ENCODE results near the gene XIRP2. TPM values are rescaled to one million over a fixed set of nuclear protein-coding genes. Genes with fewer than 3 reads are reported as not detected.

Gene XIRP2
- total RNA-seq, 2 experiments from 2014 or later, result not detected

DNA sequence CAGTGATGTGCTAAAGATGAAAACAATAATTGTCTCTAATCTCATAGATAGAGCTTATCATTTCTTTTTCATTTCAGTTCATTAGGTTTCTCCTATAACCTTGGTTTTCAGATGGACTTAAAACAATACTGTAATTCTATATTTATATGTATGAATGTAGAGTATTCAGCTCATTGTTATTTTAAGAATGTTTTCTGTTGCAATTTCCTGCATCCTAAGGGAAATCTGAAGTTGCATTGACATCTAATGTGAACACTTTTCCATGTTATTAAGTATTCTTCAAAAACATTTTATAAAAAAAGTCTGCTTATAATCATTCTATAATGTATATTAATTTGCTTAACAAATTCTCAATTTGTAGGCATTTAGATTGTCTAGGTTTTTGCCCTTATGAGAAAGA is 288.9 kb downstream of the XIRP2 start:
- Histone ChIP-seq H3K36me3 (ENCODE audit: insufficient read depth, low read length) (no peaks in the 10 kb centered on the region), H3K9me3 (ENCODE audit: control insufficient read depth in 1 of 2, insufficient read depth in 1 of 2, low read length in 2 of 2) (no peaks in the 10 kb centered on the region), H3K4me1 (ENCODE audit: insufficient read depth, low read length) (no peaks in the 10 kb centered on the region), H3K27ac (ENCODE audit: low read depth in 1 of 2, low read length in 2 of 2) (no peak overlapping the region), H3K4me3 (ENCODE audit: low read length) (no peak overlapping the region), H3K27me3 (ENCODE audit: control insufficient read depth in 1 of 2, insufficient read depth in 2 of 2, low read length in 2 of 2) (no peaks in the 10 kb centered on the region)
- CTCF ChIA-PET, result no interaction called here
- DNase-seq, result no peak
- TF ChIP-seq, protein P1, sequence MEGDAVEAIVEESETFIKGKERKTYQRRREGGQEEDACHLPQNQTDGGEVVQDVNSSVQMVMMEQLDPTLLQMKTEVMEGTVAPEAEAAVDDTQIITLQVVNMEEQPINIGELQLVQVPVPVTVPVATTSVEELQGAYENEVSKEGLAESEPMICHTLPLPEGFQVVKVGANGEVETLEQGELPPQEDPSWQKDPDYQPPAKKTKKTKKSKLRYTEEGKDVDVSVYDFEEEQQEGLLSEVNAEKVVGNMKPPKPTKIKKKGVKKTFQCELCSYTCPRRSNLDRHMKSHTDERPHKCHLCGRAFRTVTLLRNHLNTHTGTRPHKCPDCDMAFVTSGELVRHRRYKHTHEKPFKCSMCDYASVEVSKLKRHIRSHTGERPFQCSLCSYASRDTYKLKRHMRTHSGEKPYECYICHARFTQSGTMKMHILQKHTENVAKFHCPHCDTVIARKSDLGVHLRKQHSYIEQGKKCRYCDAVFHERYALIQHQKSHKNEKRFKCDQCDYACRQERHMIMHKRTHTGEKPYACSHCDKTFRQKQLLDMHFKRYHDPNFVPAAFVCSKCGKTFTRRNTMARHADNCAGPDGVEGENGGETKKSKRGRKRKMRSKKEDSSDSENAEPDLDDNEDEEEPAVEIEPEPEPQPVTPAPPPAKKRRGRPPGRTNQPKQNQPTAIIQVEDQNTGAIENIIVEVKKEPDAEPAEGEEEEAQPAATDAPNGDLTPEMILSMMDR (IDR thresholded peaks at IDR 0.05), result no peak
- Mint-ChIP-seq H3K27me3 (no peaks in the 10 kb centered on the region), H3K4me1 (ENCODE audit: low read depth) (no peaks in the 10 kb centered on the region), H3K9me3 (peaks cover 4% of the 10 kb centered on the region), H3K4me3 (no peak overlapping the region), H3K27ac (no peak overlapping the region), H3K36me3 (ENCODE audit: low read depth) (no peaks in the 10 kb centered on the region)
- ATAC-seq (ENCODE audit: poor library complexity), result no peak
- intact Hi-C loops (cut with DNase I, micrococcal nuclease), result no loop called here
- POLR2A ChIA-PET, result no interaction called here

DNA sequence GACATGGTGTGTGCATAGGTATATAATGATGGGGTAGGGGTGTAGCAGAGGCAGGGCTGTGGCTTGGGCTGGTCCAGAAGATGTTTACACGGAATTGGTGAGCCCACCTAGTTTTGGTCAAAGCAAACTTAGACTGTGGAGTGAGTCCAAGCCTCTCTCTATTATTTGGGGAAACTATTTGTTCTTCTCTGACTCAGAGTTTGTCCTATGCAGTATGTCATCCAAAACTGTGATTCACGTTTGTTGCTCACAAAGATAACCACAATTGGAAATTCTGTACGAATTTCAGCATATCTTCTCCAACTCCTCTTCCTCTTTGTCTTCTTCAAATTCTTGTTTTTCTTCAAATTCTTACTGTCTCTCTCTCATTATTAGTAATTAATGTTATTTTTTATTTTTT is 292.9 kb downstream of the XIRP2 start:
- no peak overlapping the region for H3K27ac ChIP-seq (ENCODE audit: low read depth in 1 of 2, low read length in 2 of 2)
- TF ChIP-seq, protein P1 (IDR thresholded peaks at IDR 0.05), result no peak
- H3K36me3 Mint-ChIP-seq (ENCODE audit: low read depth), result no peaks in the 10 kb centered on the region
- H3K36me3 ChIP-seq (ENCODE audit: insufficient read depth, low read length), result no peaks in the 10 kb centered on the region
- H3K27me3 ChIP-seq (ENCODE audit: control insufficient read depth in 1 of 2, insufficient read depth in 2 of 2, low read length in 2 of 2), result no peaks in the 10 kb centered on the region
- H3K4me1 Mint-ChIP-seq (ENCODE audit: low read depth), result no peaks in the 10 kb centered on the region
- no peaks in the 10 kb centered on the region for H3K27me3 Mint-ChIP-seq
- DNase-seq, result no peak
- intact Hi-C loops (cut with DNase I, micrococcal nuclease), result no loop called here
- CTCF ChIA-PET, result no interaction called here
- POLR2A ChIA-PET, result no interaction called here
- H3K4me1 ChIP-seq (ENCODE audit: insufficient read depth, low read length), result no peaks in the 10 kb centered on the region
- no peak overlapping the region for H3K4me3 Mint-ChIP-seq
- H3K9me3 ChIP-seq (ENCODE audit: control insufficient read depth in 1 of 2, insufficient read depth in 1 of 2, low read length in 2 of 2), result no peaks in the 10 kb centered on the region
- no peak for ATAC-seq (ENCODE audit: poor library complexity)
- H3K4me3 ChIP-seq (ENCODE audit: low read length), result no peak overlapping the region
- H3K9me3 Mint-ChIP-seq, result no peaks in the 10 kb centered on the region
- no peak overlapping the region for H3K27ac Mint-ChIP-seq

DNA sequence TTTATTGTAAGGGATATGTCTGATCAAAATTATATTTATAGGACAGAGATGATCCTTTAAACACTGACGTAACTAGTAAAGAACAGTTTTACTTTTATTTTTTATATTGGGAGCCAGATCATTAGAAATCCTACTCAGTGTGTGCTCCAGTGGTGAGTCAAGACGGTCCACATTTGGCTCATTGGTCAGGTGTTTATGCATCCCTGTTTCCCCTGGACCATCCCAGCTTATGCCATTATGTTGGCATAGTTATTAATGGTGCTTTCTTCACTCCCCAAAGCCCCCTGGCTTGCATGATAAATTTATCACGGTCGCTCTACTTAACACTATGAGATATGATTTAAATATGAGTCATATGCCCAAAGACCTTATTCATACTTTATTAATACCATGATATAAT is 293.4 kb downstream of the XIRP2 start:
- POLR2A ChIA-PET, result no interaction called here
- Mint-ChIP-seq H3K36me3 (ENCODE audit: low read depth) (no peaks in the 10 kb centered on the region), H3K9me3 (no peaks in the 10 kb centered on the region), H3K27ac (no peak overlapping the region), H3K4me3 (no peak overlapping the region), H3K4me1 (ENCODE audit: low read depth) (no peaks in the 10 kb centered on the region), H3K27me3 (no peaks in the 10 kb centered on the region)
- Histone ChIP-seq H3K36me3 (ENCODE audit: insufficient read depth, low read length) (no peaks in the 10 kb centered on the region), H3K27me3 (ENCODE audit: control insufficient read depth in 1 of 2, insufficient read depth in 2 of 2, low read length in 2 of 2) (no peaks in the 10 kb centered on the region), H3K9me3 (ENCODE audit: control insufficient read depth in 1 of 2, insufficient read depth in 1 of 2, low read length in 2 of 2) (no peaks in the 10 kb centered on the region), H3K27ac (ENCODE audit: low read depth in 1 of 2, low read length in 2 of 2) (no peak overlapping the region), H3K4me1 (ENCODE audit: insufficient read depth, low read length) (no peaks in the 10 kb centered on the region), H3K4me3 (ENCODE audit: low read length) (no peak overlapping the region)
- CTCF ChIA-PET, result no interaction called here
- DNase-seq, result no peak
- TF ChIP-seq, protein P1 (IDR thresholded peaks at IDR 0.05), result no peak
- intact Hi-C loops (cut with DNase I, micrococcal nuclease), result no loop called here
- ATAC-seq (ENCODE audit: poor library complexity), result no peak

All from CD4-positive, alpha-beta T cell (primary cell).